Stimulated activated CD8-positive, alpha-beta memory T cell treated with anti-CD3 and anti-CD28 coated beads, Interleukin-4, amount 100 ng/mL, for 4 hours (primary cell): Measurements from ENCODE around the gene ATOX1.

Experiments used
- DNase-seq, 2 donors: peaks; one replicate each; pipeline ENCODE4 v3.0.0-alpha.2; 2020; ENCODE audit warnings: low read depth in 2 of 2, low spot score in 1 of 2

Gene ATOX1

DNA sequence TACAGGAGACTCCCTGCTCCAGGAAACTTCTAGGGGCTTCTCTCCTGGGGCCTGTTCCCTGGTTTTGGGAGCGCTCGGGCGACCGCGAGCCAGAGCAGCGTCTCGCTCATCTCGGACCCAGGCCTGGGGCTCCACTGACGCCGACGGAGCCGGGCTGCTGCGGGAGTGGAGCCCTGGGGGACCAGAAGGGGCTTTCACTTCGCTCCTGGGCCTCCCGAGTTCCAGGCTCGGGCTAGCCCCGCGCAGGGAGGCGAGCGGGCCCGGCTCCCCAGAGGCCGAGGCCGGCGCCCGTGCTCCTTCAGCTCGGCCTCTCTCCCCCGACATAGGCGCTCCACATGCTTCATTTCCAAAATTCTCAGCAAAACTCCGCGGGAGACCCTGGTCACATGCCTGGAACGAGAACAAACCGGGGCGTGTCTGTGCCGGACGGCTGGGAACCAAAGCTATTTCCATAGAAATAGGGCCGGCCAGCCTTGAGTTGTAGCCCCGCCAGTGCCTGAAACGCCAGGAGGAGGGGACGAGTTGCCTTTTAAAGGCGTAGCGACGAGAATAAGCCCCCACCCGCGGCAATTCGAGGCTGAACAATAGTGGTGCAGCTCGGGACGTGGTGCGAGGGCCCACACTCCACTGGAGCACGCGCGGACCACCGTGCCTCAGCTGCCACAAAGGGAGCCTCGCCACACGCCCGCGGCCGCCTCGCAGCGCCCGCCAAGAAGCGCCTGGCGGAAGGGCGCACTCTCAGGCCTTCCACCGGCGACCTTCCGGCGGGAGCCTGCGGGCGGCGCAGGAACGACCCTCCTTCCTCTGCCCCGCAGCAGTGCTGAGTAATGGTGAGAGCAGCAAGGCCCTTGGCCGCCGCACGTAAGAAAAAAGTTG is 12.2 kb upstream of the ATOX1 start:
- DNase-seq, result no peak

DNA sequence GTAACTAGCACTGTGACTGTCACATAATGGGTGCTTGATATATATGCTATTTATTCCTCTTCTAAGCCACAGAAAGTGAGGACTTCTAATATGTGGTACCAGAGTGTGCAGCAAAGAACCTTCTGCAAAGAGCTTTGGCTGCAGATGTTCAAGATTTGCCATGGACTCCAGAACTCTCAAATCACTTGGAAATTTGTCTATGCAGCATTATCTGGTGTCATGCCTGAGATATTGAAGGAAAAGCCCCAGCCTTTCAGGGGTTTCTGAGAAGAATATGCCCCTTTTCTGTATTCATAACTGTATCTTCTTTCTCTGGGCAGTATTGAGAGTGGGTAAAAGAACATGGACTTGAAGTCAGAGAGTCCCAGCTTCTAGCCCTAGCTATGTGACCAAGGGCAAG is 8.5 kb upstream of the ATOX1 start:
- no peak for DNase-seq

- DNase-seq, result no peak
Observed at GRCh38 chr5:151764801-151765200, 6.4 kb upstream of the ATOX1 start.

- DNase-seq, result no peak
Observed at GRCh38 chr5:151758141-151758429, 346 bp downstream of the ATOX1 start.

DNA sequence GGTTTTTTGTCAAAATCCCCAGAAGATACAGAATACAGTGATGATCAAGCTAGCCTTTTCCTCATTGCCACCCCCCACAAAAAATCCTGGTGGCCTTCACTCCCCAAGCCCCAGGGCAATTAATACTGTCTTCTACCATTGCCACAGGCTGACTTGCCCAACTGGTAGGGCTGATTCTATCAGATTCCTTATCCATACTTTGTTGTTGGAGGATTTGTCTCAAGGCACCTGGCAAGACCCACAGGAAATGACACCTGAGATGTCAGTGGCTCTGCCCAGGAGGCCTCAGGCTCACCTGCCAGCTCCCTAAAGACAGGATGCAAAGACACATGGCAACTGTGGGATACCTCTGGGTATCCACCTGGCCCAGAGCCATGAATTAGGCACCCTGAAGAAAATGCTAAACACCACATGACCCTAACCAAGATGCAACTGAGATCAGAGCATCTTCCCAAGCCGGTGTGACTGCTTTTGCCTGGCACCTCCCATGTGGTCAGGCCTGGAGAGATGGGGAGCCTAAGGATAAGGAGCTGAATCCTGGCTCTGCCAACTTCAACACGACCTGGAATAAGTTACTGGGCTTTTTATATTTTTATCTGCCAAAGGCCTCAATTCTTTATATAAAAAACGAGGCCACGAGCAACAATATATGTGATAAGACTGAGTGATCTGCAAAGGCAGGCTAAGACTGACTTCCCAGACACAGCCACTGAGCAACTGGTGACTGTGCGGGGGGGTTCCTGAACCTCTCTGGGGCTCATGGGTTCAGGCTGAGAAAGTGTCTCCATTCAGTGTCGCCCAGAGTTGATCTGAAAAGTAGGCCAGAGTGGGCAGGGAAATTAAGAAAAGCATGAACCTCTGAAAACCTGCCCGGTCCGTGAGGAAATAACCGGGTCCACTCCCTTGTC is 944 bp downstream of the ATOX1 start:
- DNase-seq, result no peak

DNA sequence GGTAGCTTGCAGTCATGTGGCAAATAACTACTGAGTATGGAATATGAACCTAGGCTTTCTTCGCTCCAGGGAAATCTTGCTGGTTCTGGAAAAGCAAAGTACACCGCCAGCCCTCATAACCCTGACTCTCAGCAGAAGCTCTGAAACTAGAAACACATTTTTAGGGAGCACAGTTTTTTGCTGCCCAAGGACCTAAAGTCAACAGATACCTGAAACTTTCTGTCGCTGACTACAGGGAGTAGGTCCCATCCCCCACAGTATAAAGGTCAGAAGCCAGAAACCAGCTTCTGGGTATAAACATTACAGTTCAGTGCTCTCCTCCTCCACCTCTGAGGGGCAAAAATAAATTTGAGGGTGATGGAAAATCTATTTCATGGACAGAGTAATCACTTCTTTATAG is 3.0 kb downstream of the ATOX1 start:
- DNase-seq, result no peak

- DNase-seq, result no peak
Observed at GRCh38 chr5:151751593-151751992, 6.8 kb downstream of the ATOX1 start.

DNA sequence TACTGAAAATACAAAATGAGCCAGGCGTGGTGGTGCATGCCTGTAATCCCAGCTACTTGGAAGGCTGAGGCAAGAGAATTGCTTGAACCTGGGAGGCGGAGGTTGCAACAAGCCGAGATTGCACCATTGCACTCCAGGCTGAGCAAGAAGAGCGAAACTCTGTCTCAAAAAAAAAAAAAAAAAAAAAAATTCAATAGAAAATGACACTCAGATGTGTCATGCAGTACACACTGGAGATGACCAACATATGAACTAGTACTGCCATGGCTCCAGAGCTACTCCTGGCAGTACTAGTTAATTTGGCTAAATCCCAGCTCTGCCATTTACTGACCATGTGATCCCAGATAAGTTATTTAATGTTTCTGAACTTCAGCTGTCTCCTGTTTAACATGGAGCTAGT is 7.3 kb downstream of the ATOX1 start:
- no peak for DNase-seq

GRCh38 chr5:151750121-151750520 is 8.3 kb downstream of the ATOX1 start:
- no peak for DNase-seq

- peak in 1 of 2 donors; percentile 12 for DNase-seq
Observed at GRCh38 chr5:151745071-151745705, 13.2 kb downstream of the ATOX1 start.

DNA sequence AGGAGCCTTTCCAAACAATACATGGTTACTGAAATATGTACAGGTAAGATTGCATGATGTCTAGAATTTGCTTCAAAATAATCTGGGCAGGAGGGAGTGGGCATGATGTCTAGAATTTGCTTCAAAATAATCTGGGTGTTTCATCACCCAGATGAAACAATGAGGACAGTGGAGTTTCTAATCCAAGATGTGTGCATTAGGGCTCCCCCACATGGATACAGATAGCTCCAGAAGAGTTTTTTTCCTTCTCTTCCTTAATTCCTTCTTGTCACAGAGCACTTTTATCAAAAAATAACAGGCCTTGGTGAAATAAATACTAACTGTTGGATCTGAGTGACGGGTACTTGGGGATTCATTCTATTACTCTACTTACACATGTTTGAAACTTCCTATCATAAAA is 14.9 kb downstream of the ATOX1 start:
- DNase-seq, result no peak

DNA sequence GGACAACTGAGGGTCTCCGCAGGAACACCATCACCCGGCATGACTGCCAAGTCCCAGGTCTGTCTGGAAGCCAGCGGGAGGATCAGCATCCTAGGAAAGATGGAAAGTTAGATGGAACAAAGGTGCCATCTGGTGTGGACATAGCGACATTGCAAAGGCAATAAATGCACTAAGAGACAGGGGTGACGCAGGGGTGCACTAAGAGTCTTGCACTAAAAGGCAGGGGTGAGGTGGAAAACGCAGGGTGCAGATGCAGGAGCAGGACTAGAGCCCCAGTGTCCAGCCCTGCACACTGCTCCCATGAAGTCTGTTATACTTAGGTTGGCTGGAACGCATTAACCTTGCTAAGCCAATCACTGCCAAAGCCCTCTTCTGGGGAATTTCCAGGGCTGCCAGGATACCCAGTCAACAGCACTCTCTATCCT is 15.5 kb downstream of the ATOX1 start:
- DNase-seq, result no peak

DNA sequence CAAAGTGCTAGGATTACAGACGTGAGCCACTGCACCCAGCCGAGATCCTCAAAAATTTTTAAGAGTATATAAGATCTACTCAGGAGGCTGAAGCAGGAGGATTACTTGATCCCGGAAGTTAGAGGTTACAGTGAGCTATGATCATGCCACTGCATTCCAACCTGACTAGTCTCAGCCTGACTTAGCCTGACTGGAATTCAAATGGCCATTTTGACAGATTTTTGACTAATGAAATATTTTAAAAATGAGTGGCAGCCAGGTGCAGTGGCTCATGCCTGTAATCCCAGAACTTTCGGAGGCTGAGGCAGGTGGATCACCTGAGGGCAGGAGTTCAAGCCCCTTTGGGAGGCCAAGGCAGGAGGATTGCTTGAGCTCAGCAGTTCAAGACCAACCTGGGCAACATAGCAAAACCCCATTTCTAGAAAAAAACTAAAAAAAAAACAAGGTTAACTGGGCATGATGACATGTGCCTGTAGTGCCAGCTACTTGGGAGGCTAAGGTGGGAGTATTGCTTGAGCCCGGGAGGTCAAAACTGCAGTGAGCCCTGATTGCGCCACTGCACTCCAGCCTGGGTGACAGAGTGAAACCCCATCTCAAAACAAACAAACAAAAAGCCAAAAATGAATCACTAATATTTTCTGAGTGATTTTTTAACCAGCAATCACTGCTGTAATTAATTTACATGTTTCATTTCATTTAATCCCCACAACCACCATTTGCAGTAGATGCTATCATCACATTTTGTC is 16.6 kb downstream of the ATOX1 start:
- no peak for DNase-seq

DNA sequence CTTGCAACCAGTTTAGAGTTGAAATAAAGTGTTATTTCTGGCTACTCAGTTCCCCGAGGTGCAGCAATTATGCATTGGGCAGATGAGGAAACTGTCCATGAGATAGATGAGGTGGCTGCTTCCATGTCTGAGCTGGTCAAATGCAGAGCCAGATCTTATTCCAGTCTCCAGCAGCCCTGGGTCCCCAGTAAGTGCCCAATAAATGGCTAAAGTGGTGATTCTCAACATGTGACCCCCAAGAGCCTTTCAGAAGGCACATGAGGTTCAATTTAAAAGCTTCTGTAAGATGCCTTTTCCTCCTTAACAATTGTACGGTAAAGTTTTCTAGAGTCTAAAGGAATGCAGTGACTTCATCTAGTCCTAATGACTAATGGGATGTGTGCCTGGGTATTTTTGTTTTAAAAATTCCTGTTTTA is 17.5 kb downstream of the ATOX1 start:
- no peak for DNase-seq

- peak in 1 of 2 donors; percentile 14 for DNase-seq
Observed at GRCh38 chr5:151740336-151740942, 18.0 kb downstream of the ATOX1 start.

- DNase-seq, result no peak
Observed at GRCh38 chr5:151739939-151740335, 18.5 kb downstream of the ATOX1 start.

- no peak for DNase-seq
Observed at GRCh38 chr5:151739395-151739794, 19.0 kb downstream of the ATOX1 start.

GRCh38 chr5:151738125-151738848 is 20.1 kb downstream of the ATOX1 start:
- no peak for DNase-seq

DNA sequence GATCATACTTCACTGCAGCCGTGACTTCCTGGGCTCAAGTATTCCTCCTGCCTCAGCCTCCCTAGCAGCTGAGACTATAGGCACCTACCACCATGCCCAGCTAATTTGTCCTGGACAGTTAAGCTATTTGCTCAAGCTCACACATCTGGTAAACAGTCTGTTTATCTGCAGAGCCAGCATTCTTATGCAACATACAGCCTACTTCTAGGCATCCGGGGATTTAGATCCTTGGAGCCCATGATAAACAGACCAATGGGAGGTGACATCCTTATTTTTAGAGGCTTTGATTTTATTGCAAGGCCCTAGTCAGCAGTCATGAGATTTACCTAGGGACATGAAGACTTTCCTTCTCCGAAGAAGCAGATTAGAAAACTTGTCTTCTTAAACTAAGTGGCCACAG is 21.0 kb downstream of the ATOX1 start:
- no peak for DNase-seq

GRCh38 chr5:151735646-151736045 is 22.8 kb downstream of the ATOX1 start:
- DNase-seq, result no peak
